Tibial nerve (tissue), 4 donors: ENCODE results near the gene PSMF1. TPM values are rescaled to one million over a fixed set of nuclear protein-coding genes. Genes with fewer than 3 reads are reported as not detected.

Experiments used
- DNase-seq, 2 donors: peaks; one replicate each; pipeline ENCODE4 v3.0.0-alpha.2; 2019; ENCODE audit warnings: low spot score in 2 of 2
- H3K27ac ChIP-seq, 4 donors: fragments of 200-600 bp; sonication (generic) in 3 of 4; one replicate each; pipeline ENCODE4 v1.5.1; 2017 to 2019; ENCODE audit warnings: mild to moderate bottlenecking in 1 of 4
- H3K27me3 ChIP-seq, 2 donors: fragments of 200-600 bp; sonication (generic) in 1 of 2; one replicate each; pipeline versions ENCODE4 v1.5.1 to v1.6.0; 2017 to 2019
- H3K36me3 ChIP-seq, 3 donors: fragments of 200-600 bp; sonication (generic); one replicate each; pipeline ENCODE4 v1.5.1; 2018 to 2019
- H3K4me1 ChIP-seq, 4 donors: fragments of 200-600 bp; sonication (generic) in 3 of 4; one replicate each; pipeline ENCODE4 v1.5.1; 2017 to 2019
- H3K4me3 ChIP-seq, 4 donors: fragments of 200-600 bp; sonication (generic) in 3 of 4; one replicate each; pipeline ENCODE4 v1.5.1; 2017 to 2019; ENCODE audit warnings: mild to moderate bottlenecking in 1 of 4, moderate library complexity in 1 of 4
- H3K9me3 ChIP-seq, 4 donors: fragments of 200-600 bp; sonication (generic) in 3 of 4; one replicate each; pipeline ENCODE4 v1.5.1; 2017 to 2019
- EP300 ChIP-seq, 2 donors: sonication (generic); formaldehyde crosslinking; IDR thresholded peaks; one replicate each; pipeline ENCODE4 v1.6.1; 2017; ENCODE audit warnings: antibody characterized with exemption in 2 of 2, mild to moderate bottlenecking in 1 of 2
- POLR2A ChIP-seq, 2 donors: fragments of 450-650 bp; IDR thresholded peaks; one replicate each; pipeline ENCODE4 v1.6.1; 2017; ENCODE audit warnings: antibody characterized with exemption in 2 of 2, mild to moderate bottlenecking in 2 of 2, moderate library complexity in 2 of 2
- WGBS, 2 donors: methylation state at CpG; one replicate each; pipeline ENCODE4 v1.1.5; 2018; 5-methylcytosine and 5-hydroxymethylcytosine counted together
- total RNA-seq, 4 donors: library from RNA; depleted of rRNA; stranded (reverse); fragments of >200 nt; gene quantifications; one replicate each; pipeline ENCODE4 v1.1.0, GENCODE V29; 2016
- TF ChIP-seq, protein P1 (sequence below), 5 experiments: fragments of 200-600 bp in 3 of 5; fragments of 450-650 bp in 2 of 5; sonication (generic) in 3 of 5; IDR thresholded peaks; one replicate each; pipeline ENCODE4 v1.5.1; 2016 to 2019; ENCODE audit warnings: antibody characterized with exemption in 5 of 5, mild to moderate bottlenecking in 3 of 5, moderate library complexity in 2 of 5

The PSMF1 gene
- total RNA-seq, 4 donors from 2014 or later = 70.2 to 140 (median 112) TPM

DNA sequence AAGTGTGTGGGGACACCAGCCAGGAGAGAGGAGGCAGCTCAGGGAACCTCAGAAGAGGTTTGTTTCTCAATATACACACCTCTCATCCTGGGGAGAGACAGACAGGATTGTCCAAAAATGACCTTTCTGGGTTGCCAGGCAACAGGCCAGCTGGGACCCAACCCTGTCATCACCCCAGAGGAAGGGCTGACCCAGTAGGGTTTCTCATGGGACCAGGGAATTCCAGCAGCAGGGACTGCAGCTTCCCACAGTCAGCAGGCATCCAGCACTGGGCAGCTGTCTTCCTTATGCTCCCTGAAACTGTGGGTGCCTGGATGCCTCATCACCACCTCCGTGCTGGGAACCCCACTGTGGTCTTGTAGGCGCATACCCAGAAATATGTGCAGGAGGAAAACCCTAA, 86.2 kb downstream of the PSMF1 start:
- no peaks in the 10 kb centered on the region for H3K9me3 ChIP-seq
- H3K27me3 ChIP-seq = no peaks in the 10 kb centered on the region
- no peak for DNase-seq
- peaks cover 0 to 15% (median 0%) of the 10 kb centered on the region in 4 donors for H3K4me1 ChIP-seq
- WGBS, 2 donors = 82 to 89% methylated on average over 2 of the region's 2 CpGs
- TF ChIP-seq EP300 (IDR thresholded peaks at IDR 0.05) = no peak
- TF ChIP-seq, protein P1, sequence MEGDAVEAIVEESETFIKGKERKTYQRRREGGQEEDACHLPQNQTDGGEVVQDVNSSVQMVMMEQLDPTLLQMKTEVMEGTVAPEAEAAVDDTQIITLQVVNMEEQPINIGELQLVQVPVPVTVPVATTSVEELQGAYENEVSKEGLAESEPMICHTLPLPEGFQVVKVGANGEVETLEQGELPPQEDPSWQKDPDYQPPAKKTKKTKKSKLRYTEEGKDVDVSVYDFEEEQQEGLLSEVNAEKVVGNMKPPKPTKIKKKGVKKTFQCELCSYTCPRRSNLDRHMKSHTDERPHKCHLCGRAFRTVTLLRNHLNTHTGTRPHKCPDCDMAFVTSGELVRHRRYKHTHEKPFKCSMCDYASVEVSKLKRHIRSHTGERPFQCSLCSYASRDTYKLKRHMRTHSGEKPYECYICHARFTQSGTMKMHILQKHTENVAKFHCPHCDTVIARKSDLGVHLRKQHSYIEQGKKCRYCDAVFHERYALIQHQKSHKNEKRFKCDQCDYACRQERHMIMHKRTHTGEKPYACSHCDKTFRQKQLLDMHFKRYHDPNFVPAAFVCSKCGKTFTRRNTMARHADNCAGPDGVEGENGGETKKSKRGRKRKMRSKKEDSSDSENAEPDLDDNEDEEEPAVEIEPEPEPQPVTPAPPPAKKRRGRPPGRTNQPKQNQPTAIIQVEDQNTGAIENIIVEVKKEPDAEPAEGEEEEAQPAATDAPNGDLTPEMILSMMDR (IDR thresholded peaks at IDR 0.05) = no peak
- no peak for TF ChIP-seq POLR2A (IDR thresholded peaks at IDR 0.05)
- no peak overlapping the region for H3K27ac ChIP-seq
- no peak overlapping the region for H3K4me3 ChIP-seq
- no peaks in the 10 kb centered on the region for H3K36me3 ChIP-seq

DNA sequence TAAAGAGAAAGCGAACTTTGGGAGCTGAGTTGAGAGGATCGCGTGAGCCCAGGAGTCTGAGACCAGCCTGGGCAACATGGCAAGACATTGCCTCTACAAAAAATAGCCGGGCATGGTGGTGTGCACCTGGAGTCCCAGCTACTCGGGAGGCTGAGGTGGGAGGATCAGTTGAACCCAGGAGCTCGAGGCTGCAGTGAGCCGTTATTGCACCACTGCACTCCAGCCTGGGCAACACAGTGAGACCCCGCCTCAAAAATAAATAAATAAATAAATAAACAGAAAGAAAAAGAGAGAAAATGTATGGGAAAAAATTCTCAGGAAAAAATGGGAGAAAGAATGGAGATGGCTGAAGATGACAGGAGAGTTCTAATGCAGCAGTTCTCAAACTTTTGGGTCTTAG, 87.4 kb downstream of the PSMF1 start:
- DNase-seq = no peak
- Histone ChIP-seq H3K36me3 (no peaks in the 10 kb centered on the region), H3K27ac (no peak overlapping the region), H3K9me3 (no peaks in the 10 kb centered on the region), H3K27me3 (no peaks in the 10 kb centered on the region), H3K4me1 (peaks cover 0 to 15% (median 0%) of the 10 kb centered on the region in 4 donors), H3K4me3 (no peak overlapping the region)
- 89 to 92% methylated on average over 8 of the region's 8 CpGs for WGBS, 2 donors
- TF ChIP-seq EP300 (IDR thresholded peaks at IDR 0.05) (no peak), POLR2A (IDR thresholded peaks at IDR 0.05) (no peak)
- TF ChIP-seq, protein P1 (IDR thresholded peaks at IDR 0.05) = no peak

DNA sequence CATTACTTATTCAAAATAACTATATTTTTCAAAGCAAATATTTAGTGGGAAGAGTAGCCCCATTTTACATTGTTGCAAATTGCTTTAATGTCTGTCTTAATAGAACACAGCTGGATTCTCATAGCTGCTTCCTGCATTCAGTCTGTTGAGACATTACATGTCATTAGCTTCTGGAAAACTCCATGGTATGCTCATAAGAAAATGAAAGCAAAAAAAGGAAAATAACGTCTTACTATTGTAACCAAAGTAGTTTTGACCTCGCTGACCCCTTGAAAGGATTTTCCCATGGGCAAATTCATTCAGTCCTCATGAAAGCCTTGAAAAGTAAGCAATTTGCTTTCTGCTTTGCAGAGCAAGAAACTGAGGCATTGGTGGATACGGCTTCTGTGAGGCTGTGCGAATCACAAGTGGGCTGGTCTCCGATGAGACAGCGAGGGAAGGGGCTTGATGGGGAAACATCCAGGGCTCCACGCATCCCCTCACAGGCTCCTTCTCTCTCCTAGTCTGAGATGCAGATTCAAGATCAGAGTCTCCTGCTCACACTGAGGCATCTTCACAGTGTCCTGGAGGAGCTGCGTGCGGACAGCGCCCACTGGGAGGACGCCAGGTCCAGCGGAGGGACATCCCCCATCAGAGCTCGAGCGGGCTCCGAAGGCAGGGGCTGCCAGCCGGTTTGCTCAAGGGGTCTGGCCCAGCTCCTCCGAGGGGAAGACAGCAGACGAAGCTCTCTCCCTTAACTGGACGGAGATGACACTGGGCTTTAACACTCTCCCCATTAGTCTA, 88.2 kb downstream of the PSMF1 start:
- H3K36me3 ChIP-seq = no peaks in the 10 kb centered on the region
- WGBS, 2 donors = 50 to 66% methylated on average over 16 to 19 of the region's 19 CpGs
- H3K27ac ChIP-seq = no peak overlapping the region
- no peak for DNase-seq
- H3K9me3 ChIP-seq = no peaks in the 10 kb centered on the region
- no peak overlapping the region for H3K4me3 ChIP-seq
- H3K27me3 ChIP-seq = no peaks in the 10 kb centered on the region
- TF ChIP-seq, protein P1 (IDR thresholded peaks at IDR 0.05) = no peak
- TF ChIP-seq EP300 (IDR thresholded peaks at IDR 0.05) = no peak
- no peak for TF ChIP-seq POLR2A (IDR thresholded peaks at IDR 0.05)
- H3K4me1 ChIP-seq = peaks cover 0 to 15% (median 0%) of the 10 kb centered on the region in 4 donors

DNA sequence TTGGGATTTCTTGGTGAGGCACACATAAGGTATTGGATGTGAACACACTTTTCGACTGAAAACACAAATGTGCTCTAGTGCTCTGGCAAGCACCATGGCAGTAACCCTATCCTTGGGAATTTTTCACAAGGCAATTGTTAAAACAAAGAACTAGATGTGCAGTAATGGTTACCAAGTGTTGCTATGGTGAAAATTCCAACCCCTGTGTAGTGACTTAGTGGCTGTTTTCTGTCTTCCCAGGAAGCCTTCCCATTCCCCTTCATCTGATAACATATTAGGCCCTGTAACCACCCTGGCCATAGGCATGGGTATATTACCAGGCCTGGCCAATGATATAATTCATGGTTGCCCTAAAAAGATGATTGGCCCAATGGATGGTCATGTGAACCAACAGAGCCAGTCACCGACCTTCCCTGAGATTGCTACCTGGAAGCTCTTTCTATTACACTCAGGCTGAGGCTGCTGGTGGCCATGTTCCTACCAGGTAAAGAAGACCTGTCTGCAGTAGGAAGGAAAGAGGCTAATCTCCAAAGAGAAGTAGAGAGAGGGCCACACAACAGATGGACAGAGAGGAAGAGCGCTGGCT, 89.0 kb downstream of the PSMF1 start:
- H3K4me1 ChIP-seq = peaks cover 0 to 15% (median 0%) of the 10 kb centered on the region in 4 donors
- TF ChIP-seq EP300 (IDR thresholded peaks at IDR 0.05) = no peak
- TF ChIP-seq, protein P1 (IDR thresholded peaks at IDR 0.05) = no peak
- no peaks in the 10 kb centered on the region for H3K27me3 ChIP-seq
- no peak overlapping the region for H3K27ac ChIP-seq
- no peak overlapping the region for H3K4me3 ChIP-seq
- DNase-seq = no peak
- no peaks in the 10 kb centered on the region for H3K9me3 ChIP-seq
- no peaks in the 10 kb centered on the region for H3K36me3 ChIP-seq
- 83 to 89% methylated on average over 3 of the region's 3 CpGs for WGBS, 2 donors
